ENCODE data around the gene BBC3. TPM values are rescaled to one million over a fixed set of nuclear protein-coding genes. Genes with fewer than 3 reads are reported as not detected.
A peak's percentile ranks its signal among the peaks of the same experiment; 100 is the strongest.
"Not testable (repeated sequence)": the region's sequence is repeated elsewhere in the genome, so short reads cannot be mapped to it uniquely, and the experiment has no call there.

The BBC3 gene
- 1.8 and 2.2 TPM in 2 replicates for total RNA-seq (2014; rRNA removed; shearing (Covaris generic))

- DNase-seq (ENCODE audit: low read depth): no peak
These were observed at the start of gene BBC3 for GRCh38 chr19:47230921-47231214. Gene BBC3 (minus strand): TSS chr19:47231199. CDS start chr19:47228431, 2,768 bp downstream.

GRCh38 chr19:47280183-47280797, 49.3 kb upstream of the BBC3 start:
- DNase-seq (ENCODE audit: low read depth): no peak

DNA sequence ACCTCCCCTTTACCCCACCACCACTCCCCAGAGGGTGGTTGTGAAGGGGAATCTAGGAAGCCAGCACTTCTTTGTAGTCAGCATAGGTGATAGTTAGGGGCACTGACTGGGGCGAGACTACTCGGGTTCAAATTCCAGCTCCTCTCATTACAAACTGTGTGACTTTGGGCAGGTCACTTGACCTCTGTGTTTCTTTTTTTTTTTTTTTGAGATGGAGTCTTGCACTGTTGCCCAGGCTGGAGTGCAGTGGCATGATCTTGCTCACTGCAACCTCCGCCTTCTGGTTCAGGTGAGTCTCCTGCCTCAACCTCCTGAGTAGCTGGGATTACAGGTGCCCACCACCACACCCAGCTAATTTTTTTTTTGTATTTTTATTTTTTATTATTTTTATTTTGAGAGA, 45.5 kb upstream of the BBC3 start:
- not testable (repeated sequence) for DNase-seq (ENCODE audit: low read depth)

GRCh38 chr19:47275791-47276461, 44.9 kb upstream of the BBC3 start:
- no peak for DNase-seq (ENCODE audit: low read depth)

DNA sequence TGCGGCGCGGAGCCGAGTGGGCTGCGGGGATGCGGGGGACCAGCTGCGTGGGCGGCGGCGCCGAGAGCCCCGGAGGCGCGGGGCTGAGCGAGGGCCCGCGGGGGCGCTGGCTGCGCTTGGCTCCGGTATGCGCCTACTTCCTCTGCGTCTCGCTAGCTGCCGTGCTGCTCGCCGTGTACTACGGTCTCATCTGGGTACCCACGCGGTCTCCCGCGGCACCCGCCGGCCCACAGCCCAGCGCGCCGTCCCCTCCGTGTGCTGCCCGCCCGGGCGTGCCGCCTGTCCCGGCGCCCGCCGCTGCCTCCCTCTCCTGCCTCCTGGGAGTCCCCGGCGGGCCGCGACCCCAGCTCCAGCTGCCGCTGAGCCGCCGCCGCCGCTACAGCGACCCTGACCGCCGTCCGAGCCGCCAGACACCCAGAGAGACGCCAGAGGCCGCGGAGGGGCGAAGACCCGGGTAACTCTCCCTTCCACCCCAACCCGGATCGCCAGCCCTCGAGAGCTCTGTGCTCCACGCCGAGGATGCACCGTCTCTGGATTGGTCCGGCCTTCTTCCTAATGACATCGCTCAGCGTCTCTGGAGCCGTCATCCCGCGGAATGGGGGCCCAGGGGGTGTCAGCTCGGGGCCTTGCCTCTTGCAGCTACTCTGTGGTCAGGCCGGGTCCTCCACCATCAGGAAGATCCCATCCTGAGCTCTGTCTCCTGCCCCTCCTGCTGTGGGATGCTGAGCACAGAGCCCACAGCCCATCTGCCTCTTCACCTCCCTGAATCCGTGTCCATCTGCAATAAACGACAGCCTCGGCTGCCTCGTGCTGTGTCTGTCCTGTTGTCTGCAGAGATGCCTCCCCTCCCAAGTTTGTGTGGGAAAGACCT, 44.1 kb upstream of the BBC3 start:
- no peak for DNase-seq (ENCODE audit: low read depth)

DNA sequence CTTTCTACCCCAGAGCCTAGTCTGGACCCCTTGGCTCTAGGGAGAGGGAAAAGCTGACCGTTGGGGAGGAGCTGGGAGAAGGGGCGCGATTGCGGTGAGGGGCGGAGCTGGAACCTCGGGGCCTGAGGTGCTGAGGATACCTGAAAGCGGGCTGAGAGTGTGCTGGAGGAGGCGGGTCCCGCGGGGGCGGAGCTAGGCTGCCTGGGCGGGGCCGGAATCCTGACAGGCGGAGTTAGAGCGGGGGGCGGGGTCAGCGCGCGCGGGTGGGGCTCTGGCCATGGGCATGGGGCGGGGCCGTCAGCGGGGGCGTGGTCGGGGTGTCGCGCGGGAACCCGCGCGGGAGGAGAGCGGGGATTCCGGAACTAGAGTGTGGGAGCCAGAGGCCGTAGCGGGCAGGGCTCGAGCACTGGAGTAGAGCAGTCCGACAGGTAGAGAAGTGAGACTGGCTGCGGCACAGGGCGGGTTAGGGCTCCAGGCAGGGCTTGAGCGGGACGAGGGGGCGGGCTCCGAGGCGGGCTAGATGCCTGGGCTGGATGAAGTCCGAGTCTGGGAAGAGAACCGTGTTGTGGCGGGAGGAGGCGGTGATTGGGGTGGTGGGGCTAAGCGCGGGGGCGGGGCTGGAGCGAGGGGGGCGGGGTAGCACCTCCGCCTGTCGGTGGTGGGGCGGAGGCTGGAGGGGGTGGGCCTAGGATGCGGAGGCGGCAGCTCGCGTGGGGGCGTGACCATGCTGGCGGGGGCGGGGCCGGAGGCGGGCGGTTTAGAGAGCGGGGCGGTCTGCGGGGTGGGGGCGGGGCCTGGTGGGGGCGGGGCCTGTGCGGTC, 43.3 kb upstream of the BBC3 start, which contains the start of gene INAFM1:
Gene INAFM1 (plus strand): TSS at position 815 of the 820 bp plus-strand sequence. CDS start 35 bp downstream, outside the sequence.
- peak; percentile 86 for DNase-seq (ENCODE audit: low read depth)

- peak; percentile 94 for DNase-seq (ENCODE audit: low read depth)
These were observed 42.5 kb upstream of the BBC3 start for GRCh38 chr19:47273313-47274070.

GRCh38 chr19:47272448-47273312, 41.7 kb upstream of the BBC3 start:
- no peak for DNase-seq (ENCODE audit: low read depth)

GRCh38 chr19:47271949-47272348, 41.0 kb upstream of the BBC3 start:
- DNase-seq (ENCODE audit: low read depth): no peak

GRCh38 chr19:47270408-47270807, 39.4 kb upstream of the BBC3 start:
- DNase-seq (ENCODE audit: low read depth): no peak

DNA sequence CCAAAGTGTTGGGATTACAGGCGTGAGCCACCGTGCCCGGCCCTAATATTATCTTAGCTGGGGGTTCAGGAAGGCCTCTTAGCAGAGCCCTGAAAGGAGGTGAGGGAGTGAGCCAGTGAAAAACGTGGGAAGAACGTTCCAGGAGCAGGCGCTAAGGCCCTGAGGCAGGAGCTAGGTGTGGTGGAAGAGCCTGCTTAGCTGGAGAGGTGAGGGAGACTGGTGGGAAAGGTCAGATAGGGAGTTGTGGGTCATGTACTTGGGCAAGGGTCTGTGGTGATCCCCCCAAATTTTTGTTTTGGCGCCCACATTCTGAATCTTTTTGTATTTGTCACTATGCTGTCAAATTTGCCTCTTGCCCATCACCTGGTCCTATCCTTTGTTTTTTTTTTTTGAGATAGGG, 38.6 kb upstream of the BBC3 start:
- no peak for DNase-seq (ENCODE audit: low read depth)

DNA sequence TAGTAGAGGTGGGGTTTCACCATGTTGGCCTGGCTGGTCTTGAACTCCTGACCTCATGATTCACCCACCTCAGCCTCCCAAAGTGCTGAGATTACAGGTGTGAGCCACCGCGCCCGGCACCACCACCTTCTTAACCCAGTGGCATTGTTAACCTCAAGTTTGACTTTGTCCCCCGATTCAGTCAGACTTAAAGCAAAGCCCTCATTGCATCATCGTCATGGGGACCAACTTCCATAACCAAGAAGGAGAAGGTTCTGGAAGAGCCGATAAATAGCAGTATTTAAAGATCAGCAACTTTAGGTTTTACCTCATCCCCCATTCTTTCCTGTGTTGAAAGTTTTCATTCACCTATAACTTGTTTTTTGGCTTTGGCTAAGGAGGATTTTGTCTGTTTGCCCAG, 37.0 kb upstream of the BBC3 start:
- DNase-seq (ENCODE audit: low read depth): no peak

DNA sequence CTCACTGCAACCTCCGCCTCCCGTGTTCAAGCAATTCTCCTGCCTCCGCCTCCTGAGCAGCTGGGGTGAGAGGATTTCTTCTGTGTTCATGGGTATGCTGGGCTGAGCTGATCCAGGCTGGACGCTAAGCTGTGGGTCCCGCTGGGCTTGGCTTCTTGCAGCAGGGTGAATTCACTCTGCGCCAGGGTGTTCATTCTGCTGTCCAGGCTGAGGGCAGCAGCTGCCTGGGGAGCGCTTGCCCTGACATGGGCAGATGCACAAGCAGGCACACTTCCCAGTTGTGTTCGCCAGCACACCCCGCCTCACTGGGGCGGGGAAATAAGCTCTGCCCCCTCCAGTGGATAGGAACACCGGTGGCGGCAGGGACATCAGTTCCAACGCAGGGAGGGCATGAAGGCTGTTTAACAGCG, 36.4 kb upstream of the BBC3 start:
- no peak for DNase-seq (ENCODE audit: low read depth)

DNA sequence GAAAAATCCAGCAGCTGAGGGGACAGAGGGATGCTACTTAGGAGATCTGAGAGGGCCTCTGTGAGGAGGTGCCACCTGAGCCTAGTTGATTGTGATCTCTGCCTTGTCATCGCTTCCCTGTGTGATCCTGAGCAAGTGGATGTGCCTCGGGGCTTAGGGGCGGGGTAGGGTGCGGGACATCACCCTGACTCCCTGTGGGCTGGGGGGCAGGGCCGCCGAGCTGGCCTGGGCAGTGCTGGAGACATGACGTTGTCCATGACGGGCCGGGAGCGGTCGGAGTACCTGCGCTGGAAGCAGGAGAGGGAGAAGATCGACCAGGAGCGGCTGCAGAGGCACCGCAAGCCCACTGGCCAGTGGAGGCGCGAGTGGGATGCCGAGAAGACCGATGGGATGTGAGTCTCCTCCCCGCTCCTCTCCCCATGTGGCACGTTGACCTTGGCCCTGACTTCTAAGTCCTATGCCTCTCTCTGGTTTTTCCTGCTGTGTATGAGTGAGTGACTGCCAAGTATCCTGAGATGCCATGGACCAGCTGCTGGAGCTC, 35.5 kb upstream of the BBC3 start:
- DNase-seq (ENCODE audit: low read depth): no peak

GRCh38 chr19:47264629-47265028, 33.6 kb upstream of the BBC3 start:
- no peak for DNase-seq (ENCODE audit: low read depth)

DNA sequence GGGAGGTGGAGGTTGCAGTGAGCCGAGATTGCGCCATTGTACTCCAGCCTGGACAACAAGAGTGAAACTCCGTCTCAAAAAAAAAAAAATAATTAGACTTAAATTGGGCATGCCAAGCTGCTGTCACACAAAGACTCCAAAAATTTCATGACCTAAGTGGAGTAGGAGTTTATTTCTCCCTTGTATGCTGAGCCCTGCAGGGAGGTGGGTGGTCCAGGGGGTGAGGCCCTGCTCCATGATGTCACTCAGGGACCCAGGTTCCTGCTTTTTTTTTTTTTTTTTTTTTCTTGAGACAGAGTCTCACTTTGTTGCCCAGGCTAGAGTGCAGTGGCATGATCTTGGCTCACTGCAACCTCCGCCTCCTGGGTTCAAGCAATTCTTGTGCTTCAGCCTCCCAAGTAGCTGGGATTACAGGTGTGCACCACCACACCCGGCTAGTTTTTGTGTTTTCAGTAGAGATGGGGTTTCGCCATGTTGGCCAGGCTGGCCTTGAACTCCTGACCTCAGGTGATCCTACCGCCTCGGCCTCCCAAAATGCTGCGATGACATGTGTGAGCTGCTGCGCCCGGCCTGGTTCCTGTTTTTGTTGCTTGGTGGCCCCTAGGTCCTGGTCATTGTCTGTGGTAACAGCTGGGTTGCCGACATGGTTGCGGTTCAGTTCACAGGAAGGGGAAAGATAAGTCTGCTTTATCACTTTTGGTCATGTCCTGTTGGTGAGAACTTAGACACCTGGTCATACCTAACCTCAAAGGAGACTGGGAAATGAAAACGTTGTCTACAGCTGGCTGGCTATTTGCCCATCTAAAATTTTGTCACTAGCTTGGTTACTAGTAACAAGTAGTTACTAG, 31.2 kb upstream of the BBC3 start:
- DNase-seq (ENCODE audit: low read depth): not testable (repeated sequence)

DNA sequence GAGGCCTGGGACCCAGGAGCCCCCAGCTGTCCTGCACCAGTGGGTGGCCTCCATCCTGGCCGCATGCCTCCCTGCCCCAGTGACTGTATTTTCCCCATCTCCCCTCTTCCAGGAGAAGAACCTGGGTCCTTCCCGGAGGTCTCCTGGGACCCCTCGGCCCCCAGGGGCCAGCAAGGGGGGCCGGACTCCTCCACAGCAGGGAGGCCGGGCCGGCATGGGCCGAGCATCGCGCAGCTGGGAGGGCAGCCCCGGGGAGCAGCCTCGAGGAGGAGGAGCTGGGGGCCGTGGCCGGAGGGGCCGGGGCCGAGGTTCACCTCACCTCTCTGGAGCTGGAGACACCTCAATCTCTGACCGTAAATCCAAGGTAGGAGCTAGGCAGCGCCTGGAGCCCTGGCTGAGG, 29.5 kb upstream of the BBC3 start:
- no peak for DNase-seq (ENCODE audit: low read depth)

DNA sequence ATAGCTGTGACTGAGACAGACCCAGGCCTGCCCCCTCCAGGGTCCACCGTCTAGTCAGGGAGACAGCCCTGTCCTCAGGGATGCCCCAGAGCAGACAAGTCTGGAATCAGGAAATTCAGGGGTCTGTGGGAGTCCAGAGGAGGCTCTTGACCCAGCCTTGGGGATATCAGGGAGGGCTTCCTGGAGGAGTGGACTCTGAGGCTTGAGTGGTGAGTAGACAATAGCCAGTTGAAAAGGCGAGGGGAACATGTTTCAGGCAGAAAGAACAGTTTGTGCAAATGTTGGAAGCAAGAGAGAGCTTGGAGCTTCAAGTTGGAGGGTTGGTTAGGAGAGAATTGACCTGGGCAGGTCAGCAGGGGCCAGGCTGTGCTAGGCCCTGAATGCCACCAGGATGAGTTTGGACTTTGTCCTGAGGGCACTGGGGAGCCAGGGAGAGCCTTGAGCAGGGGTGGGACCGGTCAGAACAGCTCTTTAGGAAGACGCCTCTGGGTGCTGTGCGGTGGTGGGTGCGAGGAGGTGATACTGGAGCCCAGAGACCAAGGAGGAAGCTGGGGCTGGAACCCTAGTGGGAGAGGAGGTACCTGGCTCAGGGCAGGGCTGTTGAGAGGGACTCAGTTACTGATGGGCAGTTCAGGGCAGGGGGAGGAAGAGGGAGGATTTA, 28.0 kb upstream of the BBC3 start:
- DNase-seq (ENCODE audit: low read depth): no peak

All from RPMI7951 (cell line).